WTC11 (cell line): Measurements from ENCODE around the gene THBD. TPM values are rescaled to one million over a fixed set of nuclear protein-coding genes. Genes with fewer than 3 reads are reported as not detected.

Experiments used
- ATAC-seq: fragments of 200-7000 bp; cut with Tn5 transposase; 2 replicates; pipeline ENCODE4 v1.10.0; 2021; ENCODE audit warnings: mild to moderate bottlenecking, moderate library complexity
- CTCF ChIA-PET: fragments of 300-600 bp; sonication (Branson Sonifier 250); formaldehyde crosslinking; loops from one replicate; lab custom pipeline; 2021; ENCODE audit warnings: antibody characterized with exemption; lab: Charles Lee
- POLR2A ChIA-PET: fragments of 350-600 bp; sonication (Branson Sonifier 250); formaldehyde crosslinking; loops from one replicate; lab custom pipeline; 2021; ENCODE audit warnings: antibody characterized with exemption; lab: Charles Lee
- DNase-seq: peaks from one replicate; pipeline ENCODE4 v3.0.0; 2021; ENCODE audit warnings: low spot score
- H3K27ac Mint-ChIP-seq: 2 replicates; pipeline ENCODE4 v1.8.0; 2021; ENCODE audit warnings: mixed read lengths
- H3K27me3 Mint-ChIP-seq: 2 replicates; pipeline ENCODE4 v1.8.0; 2021; ENCODE audit warnings: low read depth, mild to moderate bottlenecking, moderate library complexity, mixed read lengths
- H3K36me3 Mint-ChIP-seq: 2 replicates; pipeline ENCODE4 v1.8.0; 2021; ENCODE audit warnings: mixed read lengths
- H3K4me1 Mint-ChIP-seq: 2 replicates; pipeline ENCODE4 v1.8.0; 2022; ENCODE audit warnings: mixed read lengths
- H3K4me3 Mint-ChIP-seq: 2 replicates; pipeline ENCODE4 v1.8.0; 2021; ENCODE audit warnings: mild to moderate bottlenecking, moderate library complexity, mixed read lengths
- H3K9me3 Mint-ChIP-seq: 2 replicates; pipeline ENCODE4 v1.8.0; 2021; ENCODE audit warnings: mixed read lengths
- ATF6 ChIP-seq: sonication (generic); formaldehyde crosslinking; IDR thresholded peaks from 2 replicates; pipeline ENCODE4 v1.8.1; 2023; ENCODE audit warnings: mild to moderate bottlenecking, missing genetic modification reagents
- CDX4 ChIP-seq: fragments of 250-450 bp; sonication (Bioruptor Pico); IDR thresholded peaks from 2 replicates; pipeline ENCODE4 v1.9.0; 2021; ENCODE audit warnings: moderate library complexity, mild to moderate bottlenecking, inconsistent platforms, borderline replicate concordance
- E2F5 ChIP-seq: sonication (generic); formaldehyde crosslinking; IDR thresholded peaks from 2 replicates; pipeline ENCODE4 v1.8.1; 2022; ENCODE audit warnings: mild to moderate bottlenecking, moderate library complexity, missing genetic modification reagents
- FOXK1 ChIP-seq: sonication (generic); formaldehyde crosslinking; IDR thresholded peaks from 2 replicates; pipeline ENCODE4 v1.8.0; 2022; ENCODE audit warnings: mild to moderate bottlenecking, moderate library complexity, missing genetic modification reagents
- GRHL2 ChIP-seq: fragments of 250-450 bp; sonication (Bioruptor Pico); IDR thresholded peaks from 2 replicates; pipeline ENCODE4 v1.8.0; 2022; ENCODE audit warnings: mild to moderate bottlenecking, moderate library complexity; ENCODE audit not compliant: insufficient replicate concordance, severe bottlenecking
- GTF2I ChIP-seq: fragments of 250-450 bp; sonication (Bioruptor Pico); conservative IDR thresholded peaks from 2 replicates; pipeline ENCODE4 v1.4.0; 2021; ENCODE audit warnings: mild to moderate bottlenecking
- HMGXB4 ChIP-seq: sonication (generic); formaldehyde crosslinking; IDR thresholded peaks from 2 replicates; pipeline ENCODE4 v1.8.1; 2023; ENCODE audit warnings: mild to moderate bottlenecking, moderate library complexity, missing genetic modification reagents
- NR3C1 ChIP-seq: sonication (generic); formaldehyde crosslinking; conservative IDR thresholded peaks from 2 replicates; pipeline ENCODE4 v1.8.1; 2023; ENCODE audit warnings: low read depth, mild to moderate bottlenecking, missing genetic modification reagents
- RORB ChIP-seq: fragments of 250-450 bp; sonication (Bioruptor Pico); IDR thresholded peaks from 2 replicates; pipeline ENCODE4 v1.9.0; 2021; ENCODE audit warnings: mild to moderate bottlenecking
- STAT6 ChIP-seq: sonication (generic); formaldehyde crosslinking; conservative IDR thresholded peaks from 2 replicates; pipeline ENCODE4 v1.8.1; 2023; ENCODE audit warnings: mild to moderate bottlenecking, low read depth, missing genetic modification reagents, moderate library complexity
- USF1 ChIP-seq: sonication (generic); formaldehyde crosslinking; IDR thresholded peaks from 2 replicates; pipeline ENCODE4 v1.8.0; 2022; ENCODE audit warnings: mild to moderate bottlenecking, missing genetic modification reagents
- ZBTB21 ChIP-seq: sonication (generic); formaldehyde crosslinking; IDR thresholded peaks from 2 replicates; pipeline ENCODE4 v1.8.1; 2023; ENCODE audit warnings: mild to moderate bottlenecking, missing genetic modification reagents, borderline replicate concordance
- ZNF219 ChIP-seq: sonication (generic); formaldehyde crosslinking; IDR thresholded peaks from 2 replicates; pipeline ENCODE4 v1.8.0; 2023; ENCODE audit warnings: missing genetic modification reagents, mild to moderate bottlenecking, borderline replicate concordance
- ZNF281 ChIP-seq: sonication (generic); formaldehyde crosslinking; IDR thresholded peaks from 2 replicates; pipeline ENCODE4 v1.8.0; 2023; ENCODE audit warnings: mild to moderate bottlenecking, missing genetic modification reagents
- ZNF425 ChIP-seq: fragments of 250-450 bp; sonication (Bioruptor Pico); conservative IDR thresholded peaks from 2 replicates; pipeline ENCODE4 v1.9.0; 2021; ENCODE audit warnings: mild to moderate bottlenecking
- total RNA-seq: library from RNA; stranded (reverse); gene quantifications from 3 replicates; pipeline ENCODE4 v1.2.3, GENCODE V29; 2021

Gene THBD
- total RNA-seq, 1 experiment from 2014 or later = 1.0 TPM

GRCh38 chr20:23088866-23089265 lies 39.4 kb upstream of the THBD start:
- no peak for TF ChIP-seq ZNF281 (CRISPR knock-in tag)
- no peak for TF ChIP-seq E2F5 (CRISPR knock-in tag)
- TF ChIP-seq CDX4 (CRISPR knock-in tag) = no peak
- ChIA-PET CTCF (interaction anchor here (0.8 to 2.2 kb wide), 4 partner anchors 9 to 252 kb away, joined by 3 to 15 read pairs (median 6); no protein-coding TSS in a partner anchor), POLR2A (no interaction called here)
- Mint-ChIP-seq H3K4me1 (peaks cover 23% of the 10 kb centered on the region), H3K4me3 (no peak overlapping the region), H3K27me3 (no peaks in the 10 kb centered on the region; the same call in 1 of the 2 replicates), H3K9me3 (no peaks in the 10 kb centered on the region), H3K27ac (no peak overlapping the region), H3K36me3 (no peaks in the 10 kb centered on the region)
- no peak for ATAC-seq
- no peak for DNase-seq

- Mint-ChIP-seq H3K4me3 (no peak overlapping the region), H3K27ac (no peak overlapping the region), H3K36me3 (no peaks in the 10 kb centered on the region), H3K4me1 (peaks cover 32% of the 10 kb centered on the region), H3K9me3 (no peaks in the 10 kb centered on the region), H3K27me3 (no peaks in the 10 kb centered on the region; the same call in 1 of the 2 replicates)
- TF ChIP-seq ZNF219 (CRISPR knock-in tag) (no peak), HMGXB4 (CRISPR knock-in tag) (no peak), NR3C1 (CRISPR knock-in tag) (no peak), ZNF425 (CRISPR knock-in tag) (no peak), STAT6 (no peak), USF1 (CRISPR knock-in tag) (no peak), GRHL2 (CRISPR knock-in tag) (no peak), ZBTB21 (no peak), RORB (CRISPR knock-in tag) (no peak), FOXK1 (CRISPR knock-in tag) (no peak), GTF2I (CRISPR knock-in tag) (no peak), ATF6 (no peak)
- ChIA-PET POLR2A (no interaction called here), CTCF (no interaction called here)
- DNase-seq (no peak), ATAC-seq (no peak)
Observed at GRCh38 chr20:23087587-23088251, 38.2 kb upstream of the THBD start.
